ENCODE results near the gene NAIP. TPM values are rescaled to one million over a fixed set of nuclear protein-coding genes. Genes with fewer than 3 reads are reported as not detected.
"Not testable (repeated sequence)": the region's sequence is repeated elsewhere in the genome, so short reads cannot be mapped to it uniquely, and the experiment has no call there.

NAIP gene
- total RNA-seq, 1 experiment from 2014 or later = 6.6 TPM

DNA sequence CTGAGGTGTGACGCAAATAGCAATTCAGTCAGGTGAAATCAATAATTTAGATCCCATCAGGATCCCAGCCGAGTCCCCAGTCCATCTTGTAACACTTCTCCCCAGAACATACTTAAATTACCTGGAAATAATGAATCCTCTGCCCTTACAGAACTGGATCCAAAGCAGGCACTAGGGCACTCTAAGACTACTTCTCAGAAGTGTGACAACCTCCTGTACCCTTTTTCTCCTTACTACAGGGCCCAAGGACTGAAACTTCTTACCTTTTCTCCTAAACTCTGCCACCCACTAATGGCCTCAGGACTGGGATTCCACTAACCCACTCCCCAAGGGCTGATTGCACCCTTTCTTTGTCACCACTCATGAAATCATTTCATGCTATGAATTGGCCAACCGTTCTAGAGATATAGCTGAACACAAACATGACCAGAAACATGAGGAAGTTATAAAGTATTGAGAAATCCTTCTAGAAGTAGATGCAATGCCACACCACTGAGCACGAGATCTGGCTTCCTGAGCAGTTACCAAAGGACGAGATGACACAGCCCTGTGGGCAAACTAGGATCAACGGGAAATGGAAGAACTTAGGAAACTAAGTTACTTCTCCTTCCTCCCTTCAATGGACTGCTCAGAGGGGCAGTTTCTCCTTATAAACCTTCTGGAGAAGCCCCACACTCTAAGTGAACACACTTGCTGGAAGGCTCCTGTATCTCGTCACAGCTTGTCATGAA, 6.1 kb upstream of the NAIP start:
- intact Hi-C loops (cut with micrococcal nuclease; ENCODE audit: unreplicated experiment); H3K27me3 Mint-ChIP-seq (ENCODE audit: insufficient read depth, unreplicated experiment); BruUV-seq (replicated peaks); H3K36me3 Mint-ChIP-seq (ENCODE audit: insufficient read depth, unreplicated experiment); H3K4me1 Mint-ChIP-seq (ENCODE audit: low read depth, unreplicated experiment); H3K9me3 ChIP-seq; H3K27ac Mint-ChIP-seq (ENCODE audit: unreplicated experiment); H3K4me3 Mint-ChIP-seq (ENCODE audit: unreplicated experiment); POLR2A ChIA-PET; DNase-seq; H3K4me3 ChIP-seq (ENCODE audit: low read depth, low read length); CTCF ChIA-PET; H3K9me3 Mint-ChIP-seq (ENCODE audit: unreplicated experiment); H3K27me3 ChIP-seq (replicated peaks; ENCODE audit: control insufficient read depth, insufficient read depth, low read length); H3K4me1 ChIP-seq; H3K36me3 ChIP-seq (ENCODE audit: control insufficient read depth, insufficient read depth, low read length): not testable (repeated sequence)

DNA sequence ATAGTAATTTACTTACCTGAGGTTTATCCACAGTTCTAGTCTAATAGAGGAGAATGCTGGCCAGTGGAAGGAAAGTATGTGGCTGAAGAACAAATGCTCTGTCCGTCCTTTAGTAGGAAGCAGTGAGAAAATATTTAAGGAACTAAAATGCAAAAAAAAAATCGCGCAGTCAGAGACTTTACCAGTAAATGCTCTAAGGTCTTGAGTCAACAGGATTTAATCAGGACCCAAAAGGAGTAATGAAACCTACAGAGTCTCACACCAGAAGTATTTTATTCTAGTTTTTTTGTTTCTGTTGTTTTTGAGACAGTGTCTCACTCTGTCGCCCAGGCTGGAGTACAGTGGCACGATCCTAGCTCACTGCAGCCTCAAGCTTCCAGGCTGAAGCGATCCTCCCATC, 4.5 kb downstream of the NAIP start:
- H3K27me3 Mint-ChIP-seq (ENCODE audit: insufficient read depth, unreplicated experiment); H3K4me1 Mint-ChIP-seq (ENCODE audit: low read depth, unreplicated experiment); H3K27ac Mint-ChIP-seq (ENCODE audit: unreplicated experiment); POLR2A ChIA-PET; H3K27me3 ChIP-seq (replicated peaks; ENCODE audit: control insufficient read depth, insufficient read depth, low read length); BruUV-seq (replicated peaks); H3K36me3 Mint-ChIP-seq (ENCODE audit: insufficient read depth, unreplicated experiment); CTCF ChIA-PET; H3K4me1 ChIP-seq; intact Hi-C loops (cut with micrococcal nuclease; ENCODE audit: unreplicated experiment); H3K4me3 Mint-ChIP-seq (ENCODE audit: unreplicated experiment); H3K36me3 ChIP-seq (ENCODE audit: control insufficient read depth, insufficient read depth, low read length); H3K4me3 ChIP-seq (ENCODE audit: low read depth, low read length); DNase-seq; H3K9me3 ChIP-seq; H3K9me3 Mint-ChIP-seq (ENCODE audit: unreplicated experiment): not testable (repeated sequence)

- H3K4me3 Mint-ChIP-seq (ENCODE audit: unreplicated experiment); H3K9me3 Mint-ChIP-seq (ENCODE audit: unreplicated experiment); H3K4me1 Mint-ChIP-seq (ENCODE audit: low read depth, unreplicated experiment); DNase-seq; intact Hi-C loops (cut with micrococcal nuclease; ENCODE audit: unreplicated experiment); H3K36me3 ChIP-seq (ENCODE audit: control insufficient read depth, insufficient read depth, low read length); H3K27me3 ChIP-seq (replicated peaks; ENCODE audit: control insufficient read depth, insufficient read depth, low read length); CTCF ChIA-PET; H3K4me3 ChIP-seq (ENCODE audit: low read depth, low read length); H3K36me3 Mint-ChIP-seq (ENCODE audit: insufficient read depth, unreplicated experiment); H3K4me1 ChIP-seq; BruUV-seq (replicated peaks); POLR2A ChIA-PET; H3K9me3 ChIP-seq; H3K27ac Mint-ChIP-seq (ENCODE audit: unreplicated experiment); H3K27me3 Mint-ChIP-seq (ENCODE audit: insufficient read depth, unreplicated experiment): not testable (repeated sequence)
Observed at GRCh38 chr5:71018376-71019005, 6.6 kb downstream of the NAIP start.

GRCh38 chr5:71014176-71014575, 11.0 kb downstream of the NAIP start:
- Mint-ChIP-seq H3K27ac (ENCODE audit: unreplicated experiment) (no peak overlapping the region), H3K36me3 (ENCODE audit: insufficient read depth, unreplicated experiment) (no peaks in the 10 kb centered on the region), H3K4me3 (ENCODE audit: unreplicated experiment) (no peak overlapping the region), H3K27me3 (ENCODE audit: insufficient read depth, unreplicated experiment) (no peaks in the 10 kb centered on the region), H3K9me3 (ENCODE audit: unreplicated experiment) (no peaks in the 10 kb centered on the region), H3K4me1 (ENCODE audit: low read depth, unreplicated experiment) (no peaks in the 10 kb centered on the region)
- POLR2A ChIA-PET = no interaction called here
- Histone ChIP-seq H3K4me1 (peaks cover 6% of the 10 kb centered on the region), H3K9me3 (no peaks in the 10 kb centered on the region), H3K4me3 (ENCODE audit: low read depth, low read length) (no peak overlapping the region), H3K27me3 (replicated peaks; ENCODE audit: control insufficient read depth, insufficient read depth, low read length) (no peaks in the 10 kb centered on the region), H3K36me3 (ENCODE audit: control insufficient read depth, insufficient read depth, low read length) (no peaks in the 10 kb centered on the region)
- intact Hi-C loops (cut with micrococcal nuclease; ENCODE audit: unreplicated experiment) = no loop called here
- CTCF ChIA-PET = no interaction called here
- DNase-seq = no peak
- no TSS peak for BruUV-seq (replicated peaks)
- TF ChIP-seq, protein P1, sequence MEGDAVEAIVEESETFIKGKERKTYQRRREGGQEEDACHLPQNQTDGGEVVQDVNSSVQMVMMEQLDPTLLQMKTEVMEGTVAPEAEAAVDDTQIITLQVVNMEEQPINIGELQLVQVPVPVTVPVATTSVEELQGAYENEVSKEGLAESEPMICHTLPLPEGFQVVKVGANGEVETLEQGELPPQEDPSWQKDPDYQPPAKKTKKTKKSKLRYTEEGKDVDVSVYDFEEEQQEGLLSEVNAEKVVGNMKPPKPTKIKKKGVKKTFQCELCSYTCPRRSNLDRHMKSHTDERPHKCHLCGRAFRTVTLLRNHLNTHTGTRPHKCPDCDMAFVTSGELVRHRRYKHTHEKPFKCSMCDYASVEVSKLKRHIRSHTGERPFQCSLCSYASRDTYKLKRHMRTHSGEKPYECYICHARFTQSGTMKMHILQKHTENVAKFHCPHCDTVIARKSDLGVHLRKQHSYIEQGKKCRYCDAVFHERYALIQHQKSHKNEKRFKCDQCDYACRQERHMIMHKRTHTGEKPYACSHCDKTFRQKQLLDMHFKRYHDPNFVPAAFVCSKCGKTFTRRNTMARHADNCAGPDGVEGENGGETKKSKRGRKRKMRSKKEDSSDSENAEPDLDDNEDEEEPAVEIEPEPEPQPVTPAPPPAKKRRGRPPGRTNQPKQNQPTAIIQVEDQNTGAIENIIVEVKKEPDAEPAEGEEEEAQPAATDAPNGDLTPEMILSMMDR (IDR thresholded peaks at IDR 0.05; ENCODE audit: insufficient read depth in 1 of 2, low read depth in 1 of 2, low read length in 1 of 2, severe bottlenecking in 1 of 2, unreplicated experiment in 1 of 2) = no peak

Measured in Caco-2 (cell line).